Body of pancreas (tissue), 4 donors: Measurements from ENCODE around the gene UBE2N. TPM values are rescaled to one million over a fixed set of nuclear protein-coding genes. Genes with fewer than 3 reads are reported as not detected.

ENCODE experiments used
- ATAC-seq: fragments of 150-250 bp; one replicate; pipeline ENCODE4 v1.9.1; 2016
- DNase-seq, 4 donors: peaks; one replicate each; pipeline ENCODE4 v3.0.0-alpha.2; 2019
- H3K27ac ChIP-seq, 4 donors: fragments of 200-600 bp; sonication (generic); 1 replicate in 3 of 4; 2 replicates in 1 of 4; pipeline versions ENCODE4 v1.5.1 to v1.6.1; 2016 to 2019; ENCODE audit warnings: mild to moderate bottlenecking in 1 of 4, mixed read lengths in 1 of 4, moderate library complexity in 1 of 4
- H3K27me3 ChIP-seq, 2 donors: fragments of 200-600 bp; sonication (generic); one replicate each; pipeline ENCODE4 v1.6.0; 2016; ENCODE audit warnings: mild to moderate bottlenecking in 1 of 2
- H3K36me3 ChIP-seq, 2 donors: fragments of 200-600 bp; sonication (generic); replicated peaks in 1 of 2; 2 replicates each; pipeline ENCODE4 v1.5.1; 2016; ENCODE audit warnings: low read depth in 2 of 2; ENCODE audit not compliant: insufficient read depth in 1 of 2
- H3K4me1 ChIP-seq: fragments of 200-600 bp; sonication (generic); one replicate; pipeline ENCODE4 v1.6.0; 2016
- H3K4me3 ChIP-seq, 2 donors: fragments of 200-600 bp; sonication (generic); 1 replicate in 1 of 2; 2 replicates in 1 of 2; pipeline ENCODE4 v1.5.1; 2016 to 2019
- H3K9me3 ChIP-seq, 3 donors: fragments of 200-600 bp; sonication (generic); 1 replicate in 2 of 3; 2 replicates in 1 of 3; pipeline ENCODE4 v1.5.1; 2016
- CTCF ChIP-seq, 7 experiments: fragments of 450-650 bp in 4 of 7; fragments of 200-600 bp in 3 of 7; sonication (generic) in 3 of 7; IDR thresholded peaks; one replicate each; pipeline ENCODE4 v1.5.1; 2016 to 2019; ENCODE audit warnings: antibody characterized with exemption in 7 of 7
- POLR2A ChIP-seq, 3 donors: fragments of 450-650 bp; IDR thresholded peaks; one replicate each; pipeline ENCODE4 v1.6.1; 2016; ENCODE audit warnings: antibody characterized with exemption in 3 of 3, mild to moderate bottlenecking in 2 of 3
- WGBS, 2 donors: methylation state at CpG; one replicate each; pipeline ENCODE4 v1.1.5; 2017; 5-methylcytosine and 5-hydroxymethylcytosine counted together
- intact Hi-C: fragments of 100-400 bp; cut with DNase I; formaldehyde crosslinking; loops from one replicate; pipeline ENCODE4 v1.15.1; 2023
- total RNA-seq, 2 donors: library from RNA; depleted of rRNA; stranded (reverse); fragments of >200 nt; gene quantifications; one replicate each; pipeline ENCODE4 v1.1.0, GENCODE V29; 2016

UBE2N gene
- total RNA-seq, 2 donors from 2014 or later, result 6.9 to 11.2 TPM

- intact Hi-C loops, result no loop called here
- ATAC-seq (peak; percentile 93), DNase-seq (peak; percentile 97 to 99 (median 97))
- Histone ChIP-seq H3K9me3 (no peaks in the 10 kb centered on the region), H3K27ac (peak within 1 kb of the TSS; percentile 66 to 96 (median 93)), H3K4me3 (peak within 1 kb of the TSS; percentile 81 to 97), H3K27me3 (no peaks in the 10 kb centered on the region), H3K4me1 (peaks cover 43% of the 10 kb centered on the region), H3K36me3 (no peaks in the 10 kb centered on the region)
- 3 to 13% methylated on average over 14 to 44 of the region's 79 CpGs for WGBS, 2 donors
- TF ChIP-seq POLR2A (IDR thresholded peaks at IDR 0.05) (peak; percentile 84 to 92 (median 89)), CTCF (IDR thresholded peaks at IDR 0.05) (no peak)
Observed at GRCh38 chr12:93377252-93378195, 64.2 kb downstream of the UBE2N start, which contains the start of gene NUDT4. TSS of gene NUDT4 (plus strand) at chr12:93377925. CDS start at chr12:93378323, 398 bp downstream.

GRCh38 chr12:93376436-93377251 is 65.1 kb downstream of the UBE2N start:
- no peaks in the 10 kb centered on the region for H3K36me3 ChIP-seq
- TF ChIP-seq POLR2A (IDR thresholded peaks at IDR 0.05), result peak in 1 of 3 donors; percentile 22
- no peak for TF ChIP-seq CTCF (IDR thresholded peaks at IDR 0.05)
- peak overlapping the region in 3 of 4 donors; percentile 19 to 96 (median 95) for H3K27ac ChIP-seq
- no peaks in the 10 kb centered on the region for H3K9me3 ChIP-seq
- DNase-seq (peak in 2 of 4 donors; percentile 19 to 36), ATAC-seq (no peak)
- no peak overlapping the region for H3K4me3 ChIP-seq
- no peaks in the 10 kb centered on the region for H3K27me3 ChIP-seq
- 80 to 88% methylated on average over 9 to 10 of the region's 10 CpGs for WGBS, 2 donors
- intact Hi-C loops, result no loop called here
- H3K4me1 ChIP-seq, result peaks cover 35% of the 10 kb centered on the region

GRCh38 chr12:93375906-93376305 is 65.8 kb downstream of the UBE2N start:
- intact Hi-C loops, result no loop called here
- peak overlapping the region in 2 of 4 donors; percentile 95 to 96 for H3K27ac ChIP-seq
- TF ChIP-seq POLR2A (IDR thresholded peaks at IDR 0.05) (no peak), CTCF (IDR thresholded peaks at IDR 0.05) (no peak)
- no peak overlapping the region for H3K4me3 ChIP-seq
- H3K4me1 ChIP-seq, result peaks cover 29% of the 10 kb centered on the region
- ATAC-seq, result no peak
- no peaks in the 10 kb centered on the region for H3K9me3 ChIP-seq
- no peaks in the 10 kb centered on the region for H3K27me3 ChIP-seq
- 93 to 95% methylated on average over 6 of the region's 6 CpGs for WGBS, 2 donors
- H3K36me3 ChIP-seq, result no peaks in the 10 kb centered on the region
- no peak for DNase-seq

- Histone ChIP-seq H3K36me3 (no peaks in the 10 kb centered on the region), H3K4me3 (no peak overlapping the region), H3K27me3 (no peaks in the 10 kb centered on the region), H3K4me1 (peaks cover 17% of the 10 kb centered on the region), H3K27ac (no peak overlapping the region), H3K9me3 (no peaks in the 10 kb centered on the region)
- no peak for DNase-seq
- ATAC-seq, result no peak
- intact Hi-C loops, result no loop called here
- no peak for TF ChIP-seq POLR2A (IDR thresholded peaks at IDR 0.05)
- no peak for TF ChIP-seq CTCF (IDR thresholded peaks at IDR 0.05)
- 63 to 79% methylated on average over 2 of the region's 2 CpGs for WGBS, 2 donors
Observed at GRCh38 chr12:93373961-93374656, 67.6 kb downstream of the UBE2N start.
